Measurements from ENCODE around the gene SIK2. TPM values are rescaled to one million over a fixed set of nuclear protein-coding genes. Genes with fewer than 3 reads are reported as not detected.
"Not testable (repeated sequence)": the region's sequence is repeated elsewhere in the genome, so short reads cannot be mapped to it uniquely, and the experiment has no call there.

SIK2 gene
- polyA plus RNA-seq, 6 donors from 2014 or later, result 0.09 to 1.0 (median 0.31) TPM

DNA sequence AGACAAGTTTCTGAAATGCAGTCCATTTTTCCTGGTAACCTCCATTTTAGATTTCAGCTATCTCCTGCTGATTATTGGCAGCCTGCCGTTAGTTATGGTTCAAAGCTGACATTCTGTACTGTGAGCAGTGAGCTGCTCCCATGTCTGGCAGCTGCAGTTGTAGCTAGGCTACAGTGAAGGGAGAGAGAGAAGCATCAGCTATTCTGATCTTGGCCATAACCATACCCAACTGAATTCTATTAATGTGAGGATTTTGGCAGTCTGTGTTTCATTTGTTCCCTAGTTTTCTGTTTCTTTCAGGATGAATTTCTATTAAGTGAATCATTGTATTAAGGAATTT, 33.4 kb downstream of the SIK2 start:
- Mint-ChIP-seq H3K27me3 (no peaks in the 10 kb centered on the region), H3K27ac (peak overlapping the region in 1 of 6 donors; percentile 48), H3K9me3 (no peaks in the 10 kb centered on the region), H3K36me3 (peaks cover 3 to 8% of the 10 kb centered on the region in 2 donors), H3K4me1 (peaks cover 8 to 21% (median 20%) of the 10 kb centered on the region in 3 donors), H3K4me3 (no peak overlapping the region)
- DNase-seq, result no peak
- no peak for ATAC-seq (ENCODE audit: low read depth in 2 of 2)

DNA sequence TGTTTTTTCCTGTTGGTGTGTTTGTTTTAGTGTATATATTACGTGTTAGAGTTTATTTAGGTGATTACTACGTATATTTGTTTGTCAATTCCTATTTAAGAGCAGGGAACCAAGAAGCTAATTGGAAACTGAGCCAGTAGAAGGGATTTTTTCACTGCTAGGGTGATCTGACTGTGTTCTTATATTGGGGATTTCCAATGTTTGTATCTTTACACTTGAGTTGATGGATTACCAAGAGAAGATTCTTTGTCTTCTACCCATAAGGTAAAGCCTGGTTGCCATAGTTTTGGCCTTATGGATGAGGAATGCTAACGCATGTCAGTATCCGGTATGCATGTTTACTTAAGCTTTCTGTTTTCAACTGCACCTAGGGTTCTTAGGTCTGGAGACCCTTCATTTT, 35.6 kb downstream of the SIK2 start:
- H3K27ac Mint-ChIP-seq, result peak overlapping the region in 3 of 6 donors; percentile 14 to 45 (median 28)
- DNase-seq, result no peak
- H3K9me3 Mint-ChIP-seq, result no peaks in the 10 kb centered on the region
- H3K36me3 Mint-ChIP-seq, result peaks cover 18 to 23% of the 10 kb centered on the region in 2 donors
- H3K4me3 Mint-ChIP-seq, result no peak overlapping the region
- H3K4me1 Mint-ChIP-seq, result peaks cover 10 to 25% (median 21%) of the 10 kb centered on the region in 3 donors
- no peak for ATAC-seq (ENCODE audit: low read depth in 2 of 2)
- no peaks in the 10 kb centered on the region for H3K27me3 Mint-ChIP-seq

DNA sequence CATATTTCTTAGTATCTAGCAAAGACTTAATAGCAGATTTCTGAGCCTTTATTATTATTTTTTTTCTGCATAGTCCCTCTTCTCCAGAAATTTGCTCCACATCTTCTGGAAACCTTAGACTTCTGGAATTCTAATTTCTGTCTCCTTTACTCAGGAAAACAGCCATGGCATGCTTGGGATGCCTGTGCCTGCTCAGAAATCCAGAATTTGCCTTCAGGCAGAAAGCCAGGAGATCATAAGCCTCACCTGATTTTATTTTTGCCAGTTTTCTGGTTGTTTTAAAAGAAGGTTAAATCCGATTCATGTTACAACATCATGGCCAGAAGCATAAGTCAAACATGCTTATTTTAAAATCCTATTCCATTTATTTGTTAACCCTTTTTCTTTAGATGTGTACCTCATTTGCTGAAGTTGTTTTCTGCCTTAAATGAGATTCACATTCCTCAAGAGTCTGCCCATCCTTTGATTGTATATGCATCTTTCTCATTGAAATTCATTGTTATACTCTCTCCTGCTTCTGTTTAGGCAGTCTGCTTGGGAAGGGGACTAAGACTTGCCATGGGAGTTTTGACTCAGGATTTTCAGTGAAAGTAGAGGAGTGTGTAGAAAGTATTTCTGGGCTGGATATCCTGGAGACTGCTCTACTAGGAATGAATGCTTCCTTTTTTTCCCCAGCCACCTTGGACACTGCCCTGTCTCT, 37.1 kb downstream of the SIK2 start:
- ATAC-seq (ENCODE audit: low read depth in 2 of 2), result no peak
- Mint-ChIP-seq H3K9me3 (no peaks in the 10 kb centered on the region), H3K4me3 (no peak overlapping the region), H3K27me3 (no peaks in the 10 kb centered on the region), H3K36me3 (peaks cover 14 to 23% of the 10 kb centered on the region in 2 donors), H3K4me1 (peaks cover 10 to 24% (median 21%) of the 10 kb centered on the region in 3 donors), H3K27ac (peak overlapping the region in 2 of 6 donors; percentile 7 to 33)
- DNase-seq, result no peak

DNA sequence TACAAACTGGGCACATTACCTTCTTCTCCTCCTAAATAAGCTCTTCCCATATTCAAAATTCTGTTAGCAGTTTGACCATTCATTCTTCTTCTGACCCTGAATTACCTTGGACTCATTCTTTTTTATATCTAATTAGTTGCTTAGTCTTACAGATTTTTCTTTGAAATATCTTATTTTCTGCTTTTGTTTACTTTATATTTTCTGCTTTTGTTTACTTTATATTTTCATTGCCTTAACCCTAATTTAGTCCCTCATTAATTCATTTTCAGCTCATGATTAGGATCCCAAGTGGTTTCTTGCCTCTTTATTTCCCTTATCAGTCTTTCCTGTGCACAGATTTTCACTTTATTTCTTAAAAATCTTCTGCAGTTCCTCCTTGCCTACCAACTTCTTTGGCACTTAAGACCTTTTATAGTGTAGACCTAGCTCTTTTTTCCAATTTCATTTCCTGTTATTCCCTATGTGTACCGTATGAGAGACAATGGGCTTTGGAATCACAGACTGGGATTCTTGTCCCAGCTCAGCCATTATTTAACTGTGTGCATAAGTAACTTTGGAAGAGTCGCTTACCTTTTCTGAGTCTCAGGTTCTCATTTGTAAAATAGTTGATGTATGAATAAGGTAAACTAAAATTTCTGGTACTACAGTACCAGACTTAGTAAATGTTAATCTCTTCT, 39.2 kb downstream of the SIK2 start:
- DNase-seq, result no peak
- Mint-ChIP-seq H3K4me1 (peaks cover 13 to 29% (median 16%) of the 10 kb centered on the region in 3 donors), H3K4me3 (no peak overlapping the region), H3K27me3 (no peaks in the 10 kb centered on the region), H3K27ac (peak overlapping the region in 1 of 6 donors; percentile 77), H3K9me3 (no peaks in the 10 kb centered on the region), H3K36me3 (peaks cover 14 to 23% of the 10 kb centered on the region in 2 donors)
- ATAC-seq (ENCODE audit: low read depth in 2 of 2), result no peak

DNA sequence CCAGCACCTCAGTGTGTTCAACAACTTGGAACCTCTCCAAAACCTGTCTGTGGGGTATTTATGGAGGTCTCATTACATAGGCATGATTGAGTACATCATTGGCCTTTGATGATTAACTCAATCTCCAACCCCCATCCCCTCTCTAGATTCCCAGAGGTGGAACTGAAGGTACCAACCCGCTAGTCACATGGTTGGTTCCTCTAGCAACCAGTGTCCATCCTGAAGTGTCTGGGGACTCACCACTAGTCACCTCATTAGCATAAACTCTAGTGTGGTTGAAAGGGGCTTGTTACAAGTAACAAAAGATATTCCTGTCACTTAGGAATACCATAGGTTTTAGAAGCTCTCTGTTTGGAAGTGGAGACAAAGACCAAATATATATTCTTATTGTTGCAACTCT, 40.3 kb downstream of the SIK2 start:
- Mint-ChIP-seq H3K27ac (no peak overlapping the region), H3K9me3 (no peaks in the 10 kb centered on the region), H3K36me3 (peaks cover 14 to 21% of the 10 kb centered on the region in 2 donors), H3K4me3 (no peak overlapping the region), H3K27me3 (no peaks in the 10 kb centered on the region), H3K4me1 (peaks cover 12 to 22% (median 16%) of the 10 kb centered on the region in 3 donors)
- ATAC-seq (ENCODE audit: low read depth in 2 of 2) (no peak), DNase-seq (no peak)

DNA sequence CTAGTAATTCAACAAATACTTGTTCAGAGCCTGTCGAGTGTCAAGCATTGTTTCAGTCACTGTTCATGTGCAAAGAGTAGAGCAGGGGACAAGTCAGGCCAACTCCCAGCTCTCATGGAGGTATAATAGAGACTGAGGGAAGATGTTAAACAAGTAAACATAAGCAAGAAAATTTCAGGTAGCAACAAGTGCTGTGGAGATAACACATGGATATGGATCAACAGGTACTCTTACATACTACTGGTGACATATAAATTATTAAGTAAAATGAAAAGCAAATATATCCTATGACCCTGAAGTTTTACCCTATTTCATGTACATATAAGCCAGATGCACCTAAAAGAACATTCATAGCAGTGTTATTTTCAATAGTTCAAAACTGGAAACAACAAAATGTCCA, 42.7 kb downstream of the SIK2 start:
- H3K27me3 Mint-ChIP-seq, result no peaks in the 10 kb centered on the region
- DNase-seq (no peak), ATAC-seq (ENCODE audit: low read depth in 2 of 2) (no peak)
- H3K4me1 Mint-ChIP-seq, result peaks cover 4 to 12% (median 11%) of the 10 kb centered on the region in 3 donors
- no peak overlapping the region for H3K4me3 Mint-ChIP-seq
- H3K27ac Mint-ChIP-seq, result peak overlapping the region in 1 of 6 donors; percentile 12
- H3K9me3 Mint-ChIP-seq, result no peaks in the 10 kb centered on the region
- peaks cover 14 to 15% of the 10 kb centered on the region in 2 donors for H3K36me3 Mint-ChIP-seq

DNA sequence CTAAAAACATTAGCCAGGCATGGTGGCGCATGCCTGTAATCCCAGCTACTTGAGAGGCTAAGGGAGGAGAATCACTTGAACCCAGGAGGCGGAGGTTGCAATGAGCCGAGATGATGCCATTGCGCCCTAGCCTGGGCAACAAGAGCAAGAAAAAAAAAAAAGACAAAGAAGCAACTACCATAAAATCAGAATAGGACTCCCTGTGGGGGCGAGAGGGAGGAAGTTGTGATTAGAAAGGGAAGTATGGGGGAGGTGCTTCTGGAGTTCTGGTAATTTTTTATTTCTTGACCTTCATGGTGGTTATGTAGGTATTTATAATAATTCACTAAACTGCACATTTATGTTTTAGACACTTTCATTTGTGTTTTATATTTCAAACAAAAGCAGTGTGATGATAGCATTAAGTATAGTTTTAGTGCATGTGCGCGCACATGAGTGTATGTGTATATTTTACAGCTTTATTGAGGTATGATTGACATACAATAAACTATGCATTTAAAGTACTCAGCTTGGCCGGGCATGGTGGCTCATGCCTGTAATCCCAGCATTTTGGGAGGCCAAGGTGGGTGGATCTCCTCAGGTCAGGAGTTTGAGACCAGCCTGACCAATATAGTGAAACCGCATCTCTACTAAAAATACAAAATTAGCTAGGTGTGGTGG, 43.5 kb downstream of the SIK2 start:
- Mint-ChIP-seq H3K9me3 (no peaks in the 10 kb centered on the region), H3K4me1 (peaks cover 4 to 12% (median 11%) of the 10 kb centered on the region in 3 donors), H3K36me3 (peaks cover 14 to 15% of the 10 kb centered on the region in 2 donors), H3K4me3 (peak overlapping the region in 1 of 8 donors; percentile 47), H3K27ac (peak overlapping the region in 2 of 6 donors; percentile 30 to 61), H3K27me3 (no peaks in the 10 kb centered on the region)
- DNase-seq (no peak), ATAC-seq (ENCODE audit: low read depth in 2 of 2) (no peak)

DNA sequence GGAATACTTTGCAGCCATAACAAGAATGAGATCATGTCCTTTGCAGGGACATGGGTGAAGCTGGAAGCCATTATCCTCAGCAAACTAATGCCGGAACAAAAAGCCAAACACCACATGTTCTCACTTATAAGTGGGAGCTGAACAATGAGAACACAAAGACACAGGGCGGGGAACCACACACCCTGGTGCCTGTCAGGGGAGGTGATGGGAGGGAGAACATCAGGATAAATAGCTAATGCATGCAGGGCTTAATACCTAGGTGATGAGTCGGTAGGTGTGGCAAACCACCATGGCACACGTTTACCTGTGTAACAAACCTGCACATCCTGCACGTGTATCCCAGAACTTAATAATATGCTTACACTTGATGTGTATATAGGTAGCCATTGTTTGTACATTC, 49.1 kb downstream of the SIK2 start:
- not testable (repeated sequence) for DNase-seq; ATAC-seq (ENCODE audit: low read depth in 2 of 2); H3K4me3 Mint-ChIP-seq; H3K9me3 Mint-ChIP-seq; H3K36me3 Mint-ChIP-seq; H3K4me1 Mint-ChIP-seq; H3K27me3 Mint-ChIP-seq
- H3K27ac Mint-ChIP-seq, result peak overlapping the region in 1 of 6 donors; percentile 12

DNA sequence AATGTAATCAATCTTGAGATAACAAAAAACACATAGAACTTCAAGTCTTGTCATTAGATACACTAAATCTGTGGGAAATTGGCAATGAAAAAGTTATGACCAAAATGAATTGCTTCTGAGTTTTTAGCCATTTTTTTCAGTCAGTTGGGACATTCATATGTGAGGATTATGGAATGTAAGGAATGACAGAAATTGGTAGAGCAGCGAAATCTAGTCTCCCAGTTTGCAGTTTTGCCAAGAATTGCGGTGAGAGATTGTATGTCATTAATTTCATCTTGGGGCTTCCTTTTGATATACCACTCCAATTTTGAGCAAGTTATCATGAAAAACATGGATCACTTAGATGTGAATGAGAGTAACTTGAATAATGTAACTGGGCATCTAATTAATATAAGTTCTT, 49.9 kb downstream of the SIK2 start:
- no peaks in the 10 kb centered on the region for H3K27me3 Mint-ChIP-seq
- ATAC-seq (ENCODE audit: low read depth in 2 of 2) (no peak), DNase-seq (no peak)
- peaks cover 0 to 2% (median 0%) of the 10 kb centered on the region in 7 donors for H3K9me3 Mint-ChIP-seq
- peak overlapping the region in 2 of 6 donors; percentile 15 to 47 for H3K27ac Mint-ChIP-seq
- no peak overlapping the region for H3K4me3 Mint-ChIP-seq
- peaks cover 0 to 8% of the 10 kb centered on the region in 2 donors for H3K36me3 Mint-ChIP-seq
- H3K4me1 Mint-ChIP-seq, result no peaks in the 10 kb centered on the region

DNA sequence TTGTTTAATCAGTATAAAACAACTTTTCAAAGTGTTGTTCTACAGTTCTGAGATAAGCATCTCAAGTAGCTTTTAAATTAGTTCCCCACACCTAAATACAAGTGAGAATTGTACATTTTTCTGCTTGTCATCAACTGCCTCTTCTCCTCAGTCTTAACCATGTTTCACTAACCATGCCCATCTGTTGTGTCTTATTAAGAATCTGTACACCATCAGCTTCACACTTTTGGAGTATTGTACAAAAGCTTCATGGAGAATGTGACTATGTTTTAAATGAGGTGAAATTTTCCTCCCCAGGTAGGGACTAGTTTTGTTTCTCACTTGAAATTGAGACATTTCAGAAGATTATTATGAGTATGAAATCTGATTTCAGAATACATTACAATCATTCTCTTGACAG, 52.4 kb downstream of the SIK2 start:
- peaks cover 0 to 2% (median 0%) of the 10 kb centered on the region in 7 donors for H3K9me3 Mint-ChIP-seq
- peaks cover 0 to 8% of the 10 kb centered on the region in 2 donors for H3K36me3 Mint-ChIP-seq
- H3K27ac Mint-ChIP-seq, result no peak overlapping the region
- no peak overlapping the region for H3K4me3 Mint-ChIP-seq
- no peaks in the 10 kb centered on the region for H3K27me3 Mint-ChIP-seq
- ATAC-seq (ENCODE audit: low read depth in 2 of 2) (no peak), DNase-seq (no peak)
- peaks cover 4 to 11% (median 8%) of the 10 kb centered on the region in 3 donors for H3K4me1 Mint-ChIP-seq

DNA sequence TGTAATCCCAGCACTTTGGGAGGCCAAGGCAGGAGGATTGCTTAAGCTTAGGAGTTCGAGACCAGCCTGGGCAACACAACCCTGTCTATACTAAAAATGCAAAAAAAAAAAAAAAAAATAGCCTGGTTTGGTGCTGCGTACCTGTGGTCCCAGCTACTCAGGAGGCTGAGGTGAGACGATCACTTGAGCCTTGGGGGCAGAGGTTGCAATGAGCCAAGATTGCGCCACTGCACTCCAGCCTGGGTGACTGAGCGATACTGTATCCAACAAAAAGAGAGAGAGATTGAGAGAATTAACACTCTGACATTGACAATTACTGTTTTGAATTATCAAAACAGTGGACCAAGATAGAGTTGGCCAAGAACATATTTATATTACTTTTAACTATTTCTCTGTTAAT, 53.7 kb downstream of the SIK2 start:
- H3K27me3 Mint-ChIP-seq, result no peaks in the 10 kb centered on the region
- H3K27ac Mint-ChIP-seq, result no peak overlapping the region
- ATAC-seq (ENCODE audit: low read depth in 2 of 2) (no peak), DNase-seq (no peak)
- H3K4me1 Mint-ChIP-seq, result peaks cover 4 to 14% (median 8%) of the 10 kb centered on the region in 3 donors
- H3K4me3 Mint-ChIP-seq, result no peak overlapping the region
- peaks cover 2 to 8% of the 10 kb centered on the region in 2 donors for H3K36me3 Mint-ChIP-seq
- peaks cover 0 to 2% (median 0%) of the 10 kb centered on the region in 7 donors for H3K9me3 Mint-ChIP-seq

DNA sequence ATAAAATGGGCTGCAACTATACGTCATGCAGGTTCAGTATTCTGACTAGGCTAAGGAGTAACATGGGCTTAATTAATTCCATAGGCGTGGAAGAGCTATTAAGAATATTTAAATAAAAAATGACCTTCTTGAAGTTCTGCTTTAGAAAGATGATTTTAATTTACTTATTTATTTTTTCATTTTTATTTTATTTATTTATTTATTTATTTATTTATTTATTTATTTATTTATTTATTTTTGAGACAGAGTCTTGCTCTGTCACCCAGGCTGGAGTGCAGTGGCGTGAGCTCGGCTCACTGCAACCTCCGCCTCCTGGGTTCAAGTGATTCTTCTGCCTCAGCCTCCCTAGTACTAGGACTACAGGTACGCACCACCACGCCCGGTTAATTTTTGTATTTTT, 55.7 kb downstream of the SIK2 start:
- H3K4me1 Mint-ChIP-seq, result peaks cover 4 to 19% (median 12%) of the 10 kb centered on the region in 3 donors
- DNase-seq; H3K9me3 Mint-ChIP-seq; H3K27me3 Mint-ChIP-seq; H3K4me3 Mint-ChIP-seq; ATAC-seq (ENCODE audit: low read depth in 2 of 2): not testable (repeated sequence)
- H3K27ac Mint-ChIP-seq, result peak overlapping the region in 1 of 6 donors; percentile 93
- peaks cover 10 to 23% of the 10 kb centered on the region in 2 donors for H3K36me3 Mint-ChIP-seq

DNA sequence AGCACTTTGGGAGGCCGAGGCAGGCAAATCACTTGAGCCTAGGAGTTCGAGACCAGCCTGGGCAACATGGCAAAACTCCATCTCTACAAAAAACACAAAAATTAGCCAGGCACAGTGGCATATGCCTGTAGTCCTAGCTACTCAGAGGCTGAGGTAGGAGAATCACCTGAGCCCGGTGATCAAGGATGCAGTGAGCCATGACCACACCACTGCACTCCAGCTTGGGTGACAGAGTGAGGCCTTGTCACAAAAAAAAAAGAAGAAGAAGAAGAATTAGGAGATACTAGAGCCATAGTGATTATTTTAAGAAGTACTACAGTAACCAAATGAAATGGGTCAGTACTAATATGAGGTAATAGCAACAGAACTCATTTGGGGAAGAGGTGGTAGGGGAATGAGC, 56.2 kb downstream of the SIK2 start:
- H3K36me3 Mint-ChIP-seq, result peaks cover 10 to 20% of the 10 kb centered on the region in 2 donors
- ATAC-seq (ENCODE audit: low read depth in 2 of 2), result peak in 1 of 2 donors; percentile 16
- peak overlapping the region in 4 of 6 donors; percentile 48 to 84 (median 68) for H3K27ac Mint-ChIP-seq
- peaks cover 5 to 25% (median 16%) of the 10 kb centered on the region in 3 donors for H3K4me1 Mint-ChIP-seq
- DNase-seq, H3K27me3 Mint-ChIP-seq, H3K9me3 Mint-ChIP-seq, H3K4me3 Mint-ChIP-seq: not testable (repeated sequence)
